ENCODE results near the gene HNF1A. TPM values are rescaled to one million over a fixed set of nuclear protein-coding genes. Genes with fewer than 3 reads are reported as not detected.

The HNF1A gene
- total and polyA plus RNA-seq, 2 of the 13 experiments (the other 11 are each of a cell fraction or from before 2014, with no cell fraction given) = 13.4 to 34.7 TPM

DNA sequence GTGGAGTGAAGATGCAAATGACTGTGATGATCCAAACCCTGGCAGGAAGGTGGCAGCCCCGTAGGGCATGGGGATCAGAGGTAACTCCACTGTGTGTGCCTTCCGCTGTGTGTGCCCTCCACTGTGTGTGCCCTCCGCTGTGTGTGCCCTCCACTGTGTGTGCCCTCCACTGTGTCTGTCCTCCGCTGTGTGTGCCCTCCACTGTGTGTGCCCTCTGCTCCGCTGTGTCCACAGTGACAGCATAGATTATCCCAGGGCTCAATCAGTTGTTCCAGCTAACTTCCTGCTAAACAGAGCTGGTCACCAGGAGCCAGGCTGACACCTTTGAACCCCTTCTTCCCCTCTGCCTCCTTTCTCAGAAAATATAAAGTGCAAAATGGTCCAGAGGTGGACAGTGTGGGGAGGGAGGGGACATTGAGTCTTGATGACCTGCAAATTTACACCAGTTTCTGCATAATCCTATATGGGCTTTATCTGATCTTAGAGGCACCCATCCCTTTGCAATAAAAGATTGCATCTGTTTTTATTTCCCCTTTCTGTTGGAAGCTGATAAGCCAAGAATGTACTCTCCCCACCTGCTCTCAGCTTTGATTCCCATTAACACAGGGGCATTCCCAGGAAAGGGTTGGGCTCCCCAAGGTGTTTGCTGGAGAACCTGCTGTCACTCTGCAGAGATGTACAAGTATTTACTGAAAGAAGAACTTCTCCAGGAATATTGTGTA is 21.6 kb upstream of the HNF1A start:
- FAIRE-seq (no peak), DNase-seq (ENCODE audit: low spot score) (no peak), ATAC-seq (peak; percentile 3; the same call in 1 of the 3 replicates)
- Histone ChIP-seq H3K9me3 (ENCODE audit: low read length) (no peaks in the 10 kb centered on the region), H3K4me1 (ENCODE audit: insufficient read depth, low read length) (peaks cover 54% of the 10 kb centered on the region), H3K79me2 (ENCODE audit: insufficient read depth, low read length) (no peaks in the 10 kb centered on the region), H4K20me1 (ENCODE audit: insufficient read depth, low read length) (0 out of 2 replicates have a peak, but pooled peaks cover 2% of the 10 kb centered on the region), H3K36me3 (replicated peaks in 1 of 2; ENCODE audit: control insufficient read depth in 1 of 2, insufficient read depth in 2 of 2, low read length in 2 of 2) (no peaks in the 10 kb centered on the region), H3K27ac (ENCODE audit: extremely low read length, insufficient read depth, low read length) (no peak overlapping the region), H3K9ac (ENCODE audit: insufficient read depth, low read depth, low read length) (no peak overlapping the region), H3K4me2 (ENCODE audit: low read depth, low read length) (no peak overlapping the region), H3K4me3 (replicated peaks in 1 of 3; ENCODE audit: insufficient read depth in 1 of 3, low read depth in 2 of 3, low read length in 3 of 3) (no peak overlapping the region), H3K27me3 (ENCODE audit: control insufficient read depth in 1 of 2, insufficient read depth in 2 of 2, low read length in 2 of 2) (no peaks in the 10 kb centered on the region), H2AFZ (ENCODE audit: low read length) (no peak overlapping the region)
- BruUV-seq (replicated peaks) = no TSS peak
- intact Hi-C loops (cut with micrococcal nuclease; ENCODE audit: unreplicated experiment) = no loop called here
- no peak for TF ChIP-seq DPF2 (CRISPR knock-in tag; IDR thresholded peaks at IDR 0.05; ENCODE audit: borderline replicate concordance, low read depth)
- no peak for TF ChIP-seq NAIF1 (CRISPR knock-in tag; IDR thresholded peaks at IDR 0.05; ENCODE audit: borderline replicate concordance)
- TF ChIP-seq POLR2AphosphoS2 (IDR thresholded peaks at IDR 0.05; ENCODE audit: low read depth, low read length) = peak; percentile 35; the same call in 1 of the 2 replicates
- ChIA-PET CTCF (ENCODE audit: low intra/inter-chr PET ratio, low total read pairs) (no interaction called here), POLR2A (interaction anchor here (1.4 kb wide), 1 partner anchor 22 kb away, joined by 3 read pairs; the partner anchor contains the start of gene HNF1A)
- 70% methylated on average over 5 of the region's 5 CpGs for WGBS (ENCODE audit: low lambda C conversion rate)
- in situ Hi-C loops (cut with HindIII; ENCODE audit: extremely low pct_ligation_motif_present, low pct_unique_long_range_greater_than_20kb) = no loop called here

DNA sequence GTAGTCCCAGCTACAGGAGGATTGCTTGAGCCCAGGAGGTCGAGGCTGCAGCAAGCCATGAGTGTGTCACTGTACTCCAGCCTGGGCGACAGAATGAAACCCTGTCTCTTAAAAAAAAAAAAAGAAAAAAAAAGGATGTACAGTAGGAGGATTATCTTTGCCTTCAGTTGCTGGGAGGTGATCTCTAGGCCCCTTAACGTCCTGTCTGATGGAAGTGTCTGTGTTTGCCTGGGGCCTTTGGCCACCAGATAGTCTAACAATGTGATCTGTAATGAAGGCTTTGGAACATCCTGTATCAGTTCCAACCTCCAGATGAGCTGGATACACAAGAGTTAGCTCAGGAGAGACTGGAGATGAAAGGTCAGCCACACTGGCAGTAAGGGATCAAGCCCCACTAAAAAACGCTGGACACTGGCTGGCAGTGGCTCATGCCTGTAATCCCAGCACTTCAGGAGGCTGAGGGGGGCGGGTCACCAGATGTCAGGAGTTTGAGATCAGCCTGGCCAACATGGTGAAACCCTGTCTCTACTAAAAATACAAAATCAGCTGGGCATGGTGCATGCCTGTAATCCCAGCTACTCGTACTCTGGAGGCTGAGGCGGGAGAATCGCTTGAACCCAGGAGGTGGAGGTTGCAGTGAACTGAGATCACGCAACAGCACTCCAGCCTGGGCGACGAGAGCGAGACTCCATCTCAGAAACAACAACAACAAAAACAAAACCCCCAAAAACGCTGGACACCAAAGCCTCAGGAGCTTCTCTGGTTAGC is 19.0 kb upstream of the HNF1A start:
- BruUV-seq (replicated peaks) = no TSS peak
- WGBS (ENCODE audit: low lambda C conversion rate) = 12% methylated on average over 9 of the region's 13 CpGs
- H3K4me3 ChIP-seq (replicated peaks in 1 of 3; ENCODE audit: insufficient read depth in 1 of 3, low read depth in 2 of 3, low read length in 3 of 3) = peak overlapping the region in 1 of 3 experiments; percentile 42; a peak in 3 of 6 replicates
- ATAC-seq (peak; percentile 24), FAIRE-seq (peak; percentile 66), DNase-seq (ENCODE audit: low spot score) (no peak)
- no peaks in the 10 kb centered on the region for H3K9me3 ChIP-seq (ENCODE audit: low read length)
- in situ Hi-C loops (cut with HindIII; ENCODE audit: extremely low pct_ligation_motif_present, low pct_unique_long_range_greater_than_20kb) (no loop called here), intact Hi-C loops (cut with micrococcal nuclease; ENCODE audit: unreplicated experiment) (no loop called here)
- H3K4me2 ChIP-seq (ENCODE audit: low read depth, low read length) = peak overlapping the region; percentile 69
- no peak overlapping the region for H3K27ac ChIP-seq (ENCODE audit: extremely low read length, insufficient read depth, low read length)
- H4K20me1 ChIP-seq (ENCODE audit: insufficient read depth, low read length) = peaks cover 2% of the 10 kb centered on the region; the same call in 1 of the 2 replicates
- H3K79me2 ChIP-seq (ENCODE audit: insufficient read depth, low read length) = no peaks in the 10 kb centered on the region
- no peaks in the 10 kb centered on the region for H3K36me3 ChIP-seq (replicated peaks in 1 of 2; ENCODE audit: control insufficient read depth in 1 of 2, insufficient read depth in 2 of 2, low read length in 2 of 2)
- H3K27me3 ChIP-seq (ENCODE audit: control insufficient read depth in 1 of 2, insufficient read depth in 2 of 2, low read length in 2 of 2) = no peaks in the 10 kb centered on the region
- H3K4me1 ChIP-seq (ENCODE audit: insufficient read depth, low read length) = peaks cover 65% of the 10 kb centered on the region
- H3K9ac ChIP-seq (ENCODE audit: insufficient read depth, low read depth, low read length) = peak overlapping the region; percentile 6; the same call in 1 of the 2 replicates
- no peak overlapping the region for H2AFZ ChIP-seq (ENCODE audit: low read length)
- CTCF ChIA-PET (ENCODE audit: low intra/inter-chr PET ratio, low total read pairs) = no interaction called here
- POLR2A ChIA-PET = interaction anchor here (0.9 to 11.1 kb wide), 6 partner anchors 11 to 54 kb away, joined by 3 to 176 read pairs (median 6); partner anchors contain the start of gene HNF1A
- TF ChIP-seq ATF5 (CRISPR knock-in tag; IDR thresholded peaks at IDR 0.05; ENCODE audit: low read depth) = no peak
- TF ChIP-seq SP2 (CRISPR knock-in tag; IDR thresholded peaks at IDR 0.05) = no peak
- TF ChIP-seq, protein P1, sequence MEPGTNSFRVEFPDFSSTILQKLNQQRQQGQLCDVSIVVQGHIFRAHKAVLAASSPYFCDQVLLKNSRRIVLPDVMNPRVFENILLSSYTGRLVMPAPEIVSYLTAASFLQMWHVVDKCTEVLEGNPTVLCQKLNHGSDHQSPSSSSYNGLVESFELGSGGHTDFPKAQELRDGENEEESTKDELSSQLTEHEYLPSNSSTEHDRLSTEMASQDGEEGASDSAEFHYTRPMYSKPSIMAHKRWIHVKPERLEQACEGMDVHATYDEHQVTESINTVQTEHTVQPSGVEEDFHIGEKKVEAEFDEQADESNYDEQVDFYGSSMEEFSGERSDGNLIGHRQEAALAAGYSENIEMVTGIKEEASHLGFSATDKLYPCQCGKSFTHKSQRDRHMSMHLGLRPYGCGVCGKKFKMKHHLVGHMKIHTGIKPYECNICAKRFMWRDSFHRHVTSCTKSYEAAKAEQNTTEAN (CRISPR knock-in tag; conservative IDR thresholded peaks at IDR 0.05) = no peak
- TF ChIP-seq ZNF670 (CRISPR knock-in tag; IDR thresholded peaks at IDR 0.05; ENCODE audit: borderline replicate concordance) = no peak
- TF ChIP-seq EED (CRISPR knock-in tag; IDR thresholded peaks at IDR 0.05) = no peak
- no peak for TF ChIP-seq ISL2 (CRISPR knock-in tag; IDR thresholded peaks at IDR 0.05)
- TF ChIP-seq SP4 (CRISPR knock-in tag; IDR thresholded peaks at IDR 0.05) = 0 out of 2 replicates have a peak, but pooled peaks have one; percentile 27
- peak; percentile 30; the same call in 1 of the 2 replicates for TF ChIP-seq ZNF362 (CRISPR knock-in tag; IDR thresholded peaks at IDR 0.05; ENCODE audit: borderline replicate concordance)

Data from HepG2 (cell line).